ENCODE data around the gene ANKRD33B. TPM values are rescaled to one million over a fixed set of nuclear protein-coding genes. Genes with fewer than 3 reads are reported as not detected.

The ANKRD33B gene
- total RNA-seq, 1 experiment from 2014 or later = 6.9 TPM

DNA sequence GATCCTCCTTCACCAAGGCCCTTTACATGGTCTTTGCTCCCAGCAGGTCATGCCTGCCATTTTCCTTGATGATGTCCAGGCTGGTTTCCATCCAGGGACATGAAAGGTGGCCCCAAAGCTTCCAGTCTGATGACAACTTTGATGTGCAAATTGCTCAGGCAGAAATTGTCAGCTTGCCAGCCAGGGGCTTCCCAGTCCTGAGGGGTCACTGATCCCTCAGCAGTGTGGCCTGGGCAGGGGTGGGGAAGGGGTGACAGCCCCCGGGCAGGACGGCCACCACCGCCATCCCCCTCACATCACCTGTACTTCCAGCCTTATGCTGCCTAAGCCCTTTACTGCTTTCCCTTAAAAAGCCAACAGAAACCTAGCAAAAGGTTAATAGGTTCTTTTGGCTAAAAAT lies 96.3 kb downstream of the ANKRD33B start:
- TF ChIP-seq CTCF (conservative IDR thresholded peaks at IDR 0.05) = no peak
- Histone ChIP-seq H3K9ac (ENCODE audit: extremely low read depth, insufficient read length, low read length) (no peak overlapping the region), H2BK5ac (ENCODE audit: insufficient read length, low read length) (no peak overlapping the region), H3K4me2 (ENCODE audit: insufficient read depth, insufficient read length, low read length) (no peak overlapping the region), H3K4me1 (ENCODE audit: insufficient read depth, low read length) (no peaks in the 10 kb centered on the region; the same call in 1 of the 2 replicates), H3K79me2 (ENCODE audit: insufficient read depth, low read length) (no peaks in the 10 kb centered on the region), H3K18ac (ENCODE audit: insufficient read length, low read depth, low read length) (no peak overlapping the region), H2AFZ (ENCODE audit: low read length) (no peak overlapping the region), H3K23ac (ENCODE audit: insufficient read length, low read depth, low read length) (no peak overlapping the region), H2BK120ac (ENCODE audit: low read depth, low read length, poor library complexity, severe bottlenecking) (no peak overlapping the region), H2BK20ac (ENCODE audit: low read depth, low read length, poor library complexity, severe bottlenecking) (no peak overlapping the region), H3K23me2 (ENCODE audit: insufficient read length, low read depth, low read length, poor library complexity, severe bottlenecking) (no peaks in the 10 kb centered on the region), H3K14ac (ENCODE audit: insufficient read depth, low read length) (no peak overlapping the region), H2AK5ac (ENCODE audit: insufficient read length, low read length) (no peak overlapping the region), H2BK15ac (ENCODE audit: low read depth, low read length) (no peak overlapping the region), H3K9me3 (ENCODE audit: control insufficient read depth, low read depth, low read length) (no peaks in the 10 kb centered on the region), H3K27me3 (ENCODE audit: insufficient read depth, low read length) (no peaks in the 10 kb centered on the region), H2BK12ac (ENCODE audit: insufficient read length, low read depth, low read length) (no peak overlapping the region), H3K4ac (ENCODE audit: low read depth, low read length) (no peak overlapping the region), H4K8ac (replicated peaks; ENCODE audit: insufficient read length, low read depth, low read length) (no peak overlapping the region), H3K79me1 (ENCODE audit: insufficient read depth, low read depth, low read length, poor library complexity, severe bottlenecking) (no peaks in the 10 kb centered on the region), H4K91ac (ENCODE audit: insufficient read length, low read depth, low read length) (no peak overlapping the region), H3K56ac (ENCODE audit: insufficient read length, low read depth, low read length) (no peak overlapping the region), H4K5ac (ENCODE audit: insufficient read length, low read depth, low read length) (no peak overlapping the region), H4K20me1 (ENCODE audit: control insufficient read depth, insufficient read depth, insufficient read length) (no peaks in the 10 kb centered on the region), H3K27ac (ENCODE audit: insufficient read length, low read depth, low read length) (no peak overlapping the region), H3T11ph (ENCODE audit: low read length) (no peak overlapping the region)
- DNase-seq = no peak
- H3K27ac Mint-ChIP-seq = no peak overlapping the region
- no peaks in the 10 kb centered on the region for H3K36me3 Mint-ChIP-seq (ENCODE audit: insufficient read depth in 1 of 3, low read depth in 3 of 3)
- no peaks in the 10 kb centered on the region for H3K9me3 Mint-ChIP-seq
- whole genome bisulfite sequencing (ENCODE audit: extremely low coverage, insufficient read length, low lambda C conversion rate) = no CpG with 5 or more reads among the region's 3 CpGs
- no peak overlapping the region for H3K4me3 Mint-ChIP-seq
- H3K27me3 Mint-ChIP-seq (ENCODE audit: low read depth) = no peaks in the 10 kb centered on the region; the same call in 1 of the 2 replicates
- peaks cover 26 to 27% of the 10 kb centered on the region in 2 experiments for H3K4me1 Mint-ChIP-seq
